ENCODE measurements around the gene BEND7.

- TF ChIP-seq NANOG (IDR thresholded peaks at IDR 0.05; ENCODE audit: insufficient read depth, low read depth, low read length, poor library complexity, severe bottlenecking) (no peak), CTCF (IDR thresholded peaks at IDR 0.05; ENCODE audit: control extremely low read depth in 1 of 3, insufficient read depth in 1 of 3, low read depth in 1 of 3, low read length in 3 of 3) (no peak), RAD21 (IDR thresholded peaks at IDR 0.05 in 1 of 2, conservative IDR thresholded peaks at IDR 0.05 in 1 of 2; ENCODE audit: low read depth in 2 of 2, low read length in 2 of 2) (no peak)
Measured at GRCh38 chr10:13535346-13535745, 6.5 kb upstream of the BEND7 start.
